Neural cell (in vitro differentiated cells): ENCODE measurements around the gene PGM5. TPM values are rescaled to one million over a fixed set of nuclear protein-coding genes. Genes with fewer than 3 reads are reported as not detected.

ENCODE experiments used
- H2AFZ ChIP-seq: fragments of 200-600, 300-800 bp; sonication (generic), shearing (Covaris generic); 2 replicates; pipeline ENCODE4 v1.6.0; 2014; ENCODE audit warnings: low read depth, mild to moderate bottlenecking, antibody characterized with exemption, low read length, moderate library complexity
- H3F3A ChIP-seq: fragments of 200-600 bp; shearing (Covaris generic); 2 replicates; pipeline ENCODE4 v1.6.1; 2016; ENCODE audit warnings: mild to moderate bottlenecking, moderate library complexity, mixed read lengths, antibody characterized with exemption, low read length; ENCODE audit not compliant: insufficient read depth, poor library complexity, severe bottlenecking
- H3K27ac ChIP-seq: fragments of 200-600, 300-800 bp; sonication (generic), shearing (Covaris generic); 2 replicates; pipeline ENCODE4 v1.5.1; 2014; ENCODE audit warnings: mild to moderate bottlenecking, low read length, moderate library complexity
- H3K27me3 ChIP-seq: fragments of 300-800, 200-600 bp; sonication (generic), shearing (Covaris generic); 2 replicates; pipeline ENCODE4 v1.6.0; 2014; ENCODE audit warnings: mild to moderate bottlenecking, low read depth, low read length, moderate library complexity; ENCODE audit not compliant: insufficient read depth
- H3K36me3 ChIP-seq: fragments of 300-800, 200-600 bp; sonication (generic), shearing (Covaris generic); 2 replicates; pipeline ENCODE4 v1.5.1; 2014; ENCODE audit warnings: mild to moderate bottlenecking, antibody characterized with exemption, low read length, moderate library complexity; ENCODE audit not compliant: insufficient read depth
- H3K4me2 ChIP-seq: fragments of 300-800, 200-600 bp; sonication (generic), shearing (Covaris generic); 2 replicates; pipeline ENCODE4 v1.6.0; 2014; ENCODE audit warnings: mild to moderate bottlenecking, low read length
- H3K4me3 ChIP-seq: fragments of 300-800, 200-600 bp; sonication (generic), shearing (Covaris generic); 2 replicates; pipeline ENCODE4 v1.5.1; 2014; ENCODE audit warnings: mild to moderate bottlenecking, low read length, moderate library complexity
- H3K79me2 ChIP-seq: fragments of 200-600 bp; shearing (Covaris generic); replicated peaks from 2 replicates; pipeline ENCODE4 v1.6.0; 2014; ENCODE audit warnings: mild to moderate bottlenecking, low read length, moderate library complexity; ENCODE audit not compliant: insufficient read depth
- H3K9ac ChIP-seq: fragments of 300-800, 200-600 bp; sonication (generic), shearing (Covaris generic); 2 replicates; pipeline ENCODE4 v1.6.1; 2016; ENCODE audit warnings: mild to moderate bottlenecking, low read length, mixed read lengths
- H3K9me2 ChIP-seq: fragments of 200-600 bp; shearing (Covaris generic); 2 replicates; pipeline ENCODE4 v1.6.1; 2016; ENCODE audit warnings: mild to moderate bottlenecking, low read length, mixed read lengths; ENCODE audit not compliant: insufficient read depth
- H3K9me3 ChIP-seq: fragments of 200-600, 300-800 bp; sonication (generic), shearing (Covaris generic); 2 replicates; pipeline ENCODE4 v1.6.1; 2016; ENCODE audit warnings: mild to moderate bottlenecking, mixed run types, low read length, moderate library complexity, mixed read lengths
- H4K20me1 ChIP-seq: fragments of 200-600 bp; shearing (Covaris generic); 2 replicates; pipeline ENCODE4 v1.6.1; 2016; ENCODE audit warnings: mild to moderate bottlenecking, mixed run types; ENCODE audit not compliant: insufficient read depth
- EP300 ChIP-seq: fragments of 450-650 bp; conservative IDR thresholded peaks from 2 replicates; pipeline ENCODE4 v1.6.1; 2014; ENCODE audit warnings: antibody characterized with exemption, mild to moderate bottlenecking, moderate library complexity; ENCODE audit not compliant: poor library complexity, severe bottlenecking
- EZH2 ChIP-seq: fragments of 200-600, 300-800 bp; shearing (Covaris generic), sonication (generic); IDR thresholded peaks from 2 replicates; pipeline ENCODE4 v1.6.1; 2014; ENCODE audit warnings: antibody characterized with exemption, low read length, borderline replicate concordance, mild to moderate bottlenecking; ENCODE audit not compliant: insufficient read depth, poor library complexity, severe bottlenecking
- MXI1 ChIP-seq: fragments of 450-650 bp; conservative IDR thresholded peaks from 2 replicates; pipeline ENCODE4 v1.6.1; 2014; ENCODE audit warnings: antibody characterized with exemption, mild to moderate bottlenecking; ENCODE audit not compliant: poor library complexity, severe bottlenecking
- POLR2AphosphoS5 ChIP-seq: IDR thresholded peaks from 2 replicates; pipeline ENCODE4 v1.6.1; 2012
- RAD21 ChIP-seq: fragments of 450-650 bp; conservative IDR thresholded peaks from 2 replicates; pipeline ENCODE4 v1.6.1; 2014; ENCODE audit warnings: antibody characterized with exemption, mild to moderate bottlenecking, moderate library complexity
- SMC3 ChIP-seq: fragments of 450-650 bp; conservative IDR thresholded peaks from 2 replicates; pipeline ENCODE4 v1.6.1; 2014; ENCODE audit warnings: antibody characterized with exemption, mild to moderate bottlenecking, moderate library complexity; ENCODE audit not compliant: poor library complexity
- TAF1 ChIP-seq: IDR thresholded peaks from 2 replicates; pipeline ENCODE4 v1.6.1; 2012; ENCODE audit warnings: low read depth
- polyA plus RNA-seq: library from polyadenylated mRNA; depleted of rRNA; stranded (reverse); fragments of >200 nt; gene quantifications from 2 replicates; pipeline ENCODE4 v1.2.3, GENCODE V29; 2014
- TF ChIP-seq, protein P1 (sequence below): fragments of 450-650 bp; IDR thresholded peaks from 2 replicates; pipeline ENCODE4 v1.5.1; 2014; ENCODE audit warnings: antibody characterized with exemption, mild to moderate bottlenecking, moderate library complexity; ENCODE audit not compliant: poor library complexity, severe bottlenecking
- TF ChIP-seq, protein P2 (sequence below): IDR thresholded peaks from 2 replicates; pipeline ENCODE4 v1.6.1; 2012; ENCODE audit warnings: borderline replicate concordance

The PGM5 gene
- polyA plus RNA-seq, 1 donor from 2014 or later: not detected

DNA sequence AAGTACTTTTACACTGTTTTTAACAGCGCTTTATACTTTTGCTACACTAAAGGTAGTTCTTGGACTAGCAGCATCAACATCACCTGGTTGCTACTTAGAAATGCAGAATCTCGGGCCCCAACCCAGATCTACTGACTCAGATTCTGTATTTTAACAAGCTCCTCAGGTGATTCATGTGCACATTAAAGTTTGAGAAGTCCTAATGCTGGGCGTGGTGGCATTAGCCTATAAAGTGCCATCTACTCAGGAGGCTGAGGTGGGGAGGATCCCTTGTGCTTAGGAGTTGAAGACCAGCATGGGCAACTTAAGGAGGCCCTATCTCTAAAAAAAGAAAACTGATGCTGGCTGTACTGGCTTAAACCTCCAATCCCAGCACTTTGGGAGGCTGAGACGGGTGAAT is 157.6 kb downstream of the PGM5 start:
- TF ChIP-seq, protein P1, sequence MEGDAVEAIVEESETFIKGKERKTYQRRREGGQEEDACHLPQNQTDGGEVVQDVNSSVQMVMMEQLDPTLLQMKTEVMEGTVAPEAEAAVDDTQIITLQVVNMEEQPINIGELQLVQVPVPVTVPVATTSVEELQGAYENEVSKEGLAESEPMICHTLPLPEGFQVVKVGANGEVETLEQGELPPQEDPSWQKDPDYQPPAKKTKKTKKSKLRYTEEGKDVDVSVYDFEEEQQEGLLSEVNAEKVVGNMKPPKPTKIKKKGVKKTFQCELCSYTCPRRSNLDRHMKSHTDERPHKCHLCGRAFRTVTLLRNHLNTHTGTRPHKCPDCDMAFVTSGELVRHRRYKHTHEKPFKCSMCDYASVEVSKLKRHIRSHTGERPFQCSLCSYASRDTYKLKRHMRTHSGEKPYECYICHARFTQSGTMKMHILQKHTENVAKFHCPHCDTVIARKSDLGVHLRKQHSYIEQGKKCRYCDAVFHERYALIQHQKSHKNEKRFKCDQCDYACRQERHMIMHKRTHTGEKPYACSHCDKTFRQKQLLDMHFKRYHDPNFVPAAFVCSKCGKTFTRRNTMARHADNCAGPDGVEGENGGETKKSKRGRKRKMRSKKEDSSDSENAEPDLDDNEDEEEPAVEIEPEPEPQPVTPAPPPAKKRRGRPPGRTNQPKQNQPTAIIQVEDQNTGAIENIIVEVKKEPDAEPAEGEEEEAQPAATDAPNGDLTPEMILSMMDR: no peak
- TF ChIP-seq, protein P2, sequence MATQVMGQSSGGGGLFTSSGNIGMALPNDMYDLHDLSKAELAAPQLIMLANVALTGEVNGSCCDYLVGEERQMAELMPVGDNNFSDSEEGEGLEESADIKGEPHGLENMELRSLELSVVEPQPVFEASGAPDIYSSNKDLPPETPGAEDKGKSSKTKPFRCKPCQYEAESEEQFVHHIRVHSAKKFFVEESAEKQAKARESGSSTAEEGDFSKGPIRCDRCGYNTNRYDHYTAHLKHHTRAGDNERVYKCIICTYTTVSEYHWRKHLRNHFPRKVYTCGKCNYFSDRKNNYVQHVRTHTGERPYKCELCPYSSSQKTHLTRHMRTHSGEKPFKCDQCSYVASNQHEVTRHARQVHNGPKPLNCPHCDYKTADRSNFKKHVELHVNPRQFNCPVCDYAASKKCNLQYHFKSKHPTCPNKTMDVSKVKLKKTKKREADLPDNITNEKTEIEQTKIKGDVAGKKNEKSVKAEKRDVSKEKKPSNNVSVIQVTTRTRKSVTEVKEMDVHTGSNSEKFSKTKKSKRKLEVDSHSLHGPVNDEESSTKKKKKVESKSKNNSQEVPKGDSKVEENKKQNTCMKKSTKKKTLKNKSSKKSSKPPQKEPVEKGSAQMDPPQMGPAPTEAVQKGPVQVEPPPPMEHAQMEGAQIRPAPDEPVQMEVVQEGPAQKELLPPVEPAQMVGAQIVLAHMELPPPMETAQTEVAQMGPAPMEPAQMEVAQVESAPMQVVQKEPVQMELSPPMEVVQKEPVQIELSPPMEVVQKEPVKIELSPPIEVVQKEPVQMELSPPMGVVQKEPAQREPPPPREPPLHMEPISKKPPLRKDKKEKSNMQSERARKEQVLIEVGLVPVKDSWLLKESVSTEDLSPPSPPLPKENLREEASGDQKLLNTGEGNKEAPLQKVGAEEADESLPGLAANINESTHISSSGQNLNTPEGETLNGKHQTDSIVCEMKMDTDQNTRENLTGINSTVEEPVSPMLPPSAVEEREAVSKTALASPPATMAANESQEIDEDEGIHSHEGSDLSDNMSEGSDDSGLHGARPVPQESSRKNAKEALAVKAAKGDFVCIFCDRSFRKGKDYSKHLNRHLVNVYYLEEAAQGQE: no peak
- TF ChIP-seq TAF1 (no peak), RAD21 (no peak), MXI1 (no peak), EZH2 (no peak), SMC3 (no peak), EP300 (no peak), POLR2AphosphoS5 (no peak)

DNA sequence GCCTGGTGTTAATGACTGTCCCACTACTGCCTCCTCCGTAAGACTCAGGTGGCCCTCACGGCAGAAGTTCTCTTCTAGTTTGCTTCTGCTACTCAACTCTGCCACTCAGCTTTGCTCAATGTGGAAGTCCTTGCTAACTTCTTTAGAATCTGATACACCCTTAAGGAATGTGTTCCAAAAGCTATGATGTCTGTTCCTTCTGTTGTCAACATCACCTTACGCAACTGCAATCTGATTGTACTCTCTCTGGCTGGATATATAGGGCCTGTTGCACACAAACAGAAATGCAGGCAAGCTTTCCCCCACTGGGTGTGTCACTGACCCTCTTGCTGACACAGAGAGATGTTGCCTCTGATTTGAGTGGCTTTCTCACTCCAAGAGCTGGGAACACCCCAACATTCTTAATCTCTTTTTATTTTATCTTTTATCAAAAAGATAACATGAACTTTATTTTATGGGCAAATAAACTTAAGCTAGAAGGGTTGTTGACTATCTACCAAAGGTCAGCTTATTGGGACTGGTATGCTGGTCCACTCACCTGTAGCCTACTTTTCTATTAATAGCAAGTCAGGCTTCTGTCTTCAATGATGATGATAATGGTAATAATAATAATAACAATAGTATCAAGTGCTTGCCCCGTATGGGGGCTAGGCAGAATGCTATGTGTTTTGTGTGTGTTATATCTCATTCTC is 159.1 kb downstream of the PGM5 start:
- Histone ChIP-seq H3K79me2 (no peaks in the 10 kb centered on the region), H3F3A (no peaks in the 10 kb centered on the region)

More for the DNA sequence above, 157.6 kb downstream of the PGM5 start:
- H3K4me2 ChIP-seq: no peak overlapping the region
- H3K4me3 ChIP-seq: no peak overlapping the region
- no peaks in the 10 kb centered on the region for H3K79me2 ChIP-seq
- H3K9me2 ChIP-seq: no peaks in the 10 kb centered on the region
- no peaks in the 10 kb centered on the region for H3F3A ChIP-seq
- H3K27me3 ChIP-seq: no peaks in the 10 kb centered on the region
- no peak overlapping the region for H2AFZ ChIP-seq
- no peaks in the 10 kb centered on the region for H3K36me3 ChIP-seq
- no peak overlapping the region for H3K27ac ChIP-seq
- no peaks in the 10 kb centered on the region for H4K20me1 ChIP-seq
- H3K9ac ChIP-seq: no peak overlapping the region
- no peaks in the 10 kb centered on the region for H3K9me3 ChIP-seq

More for the DNA sequence above, 159.1 kb downstream of the PGM5 start:
- Histone ChIP-seq H3K4me2 (no peak overlapping the region), H3K9me2 (no peaks in the 10 kb centered on the region), H4K20me1 (no peaks in the 10 kb centered on the region), H3K36me3 (no peaks in the 10 kb centered on the region), H3K9me3 (no peaks in the 10 kb centered on the region), H3K27ac (no peak overlapping the region), H3K9ac (no peak overlapping the region), H2AFZ (no peak overlapping the region), H3K4me3 (no peak overlapping the region), H3K27me3 (no peaks in the 10 kb centered on the region)
- TF ChIP-seq MXI1: no peak
- TF ChIP-seq, protein P1: no peak
- TF ChIP-seq EP300: no peak
- no peak for TF ChIP-seq RAD21
- TF ChIP-seq EZH2: no peak
- TF ChIP-seq POLR2AphosphoS5: no peak
- TF ChIP-seq SMC3: no peak
- TF ChIP-seq TAF1: no peak
- TF ChIP-seq, protein P2: no peak
